ENCODE measurements around the gene DYRK1A. TPM values are rescaled to one million over a fixed set of nuclear protein-coding genes. Genes with fewer than 3 reads are reported as not detected.

Gene DYRK1A
- total RNA-seq, 1 experiment from 2014 or later, result 49.3 TPM

- Histone ChIP-seq H3K4me3 (replicated peaks in 1 of 2; ENCODE audit: low read depth in 1 of 2, low read length in 2 of 2) (no peak overlapping the region), H4K20me1 (ENCODE audit: insufficient read depth) (no peaks in the 10 kb centered on the region), H3K4me2 (ENCODE audit: low read length) (no peak overlapping the region), H3K79me2 (ENCODE audit: insufficient read depth, low read length) (no peaks in the 10 kb centered on the region), H3K4me1 (ENCODE audit: control insufficient read depth in 1 of 2, insufficient read depth in 2 of 2, low read length in 2 of 2) (peaks cover 11 to 18% of the 10 kb centered on the region in 2 experiments), H3K27me3 (ENCODE audit: insufficient read depth, low read length) (no peaks in the 10 kb centered on the region), H3K9me2 (ENCODE audit: insufficient read depth) (no peaks in the 10 kb centered on the region; the same call in 1 of the 2 replicates), H3K36me3 (ENCODE audit: control insufficient read depth in 1 of 2, insufficient read depth in 2 of 2, low read length in 2 of 2) (no peaks in the 10 kb centered on the region), H3K9ac (ENCODE audit: low read length) (no peak overlapping the region), H3K9me3 (ENCODE audit: control insufficient read depth in 1 of 2, insufficient read depth in 1 of 2, low read depth in 1 of 2, low read length in 2 of 2) (no peaks in the 10 kb centered on the region), H2AFZ (ENCODE audit: low read depth, low read length, poor library complexity, severe bottlenecking) (no peak overlapping the region), H3K27ac (ENCODE audit: low read depth, low read length) (no peak overlapping the region)
- no peak for DNase-seq (ENCODE audit: low read depth, low spot score)
- no peak for TF ChIP-seq POLR2A (IDR thresholded peaks at IDR 0.05; ENCODE audit: borderline replicate concordance, extremely low read depth, insufficient read depth, insufficient read length)
- no peak for TF ChIP-seq EZH2phosphoT487 (IDR thresholded peaks at IDR 0.05; ENCODE audit: borderline replicate concordance)
- RAD21 ChIA-PET (ENCODE audit: low non-redundant PET in 1 of 2, low total read pairs in 2 of 2, uncharacterized antibody in 2 of 2, unreplicated experiment in 2 of 2), result no interaction called here
- POLR2A ChIA-PET, result no interaction called here
- ATAC-seq, result no peak
- no TSS peak for BruUV-seq (replicated peaks)
- intact Hi-C loops (cut with micrococcal nuclease), result no loop called here
- CTCF ChIA-PET, result no interaction called here
These were observed 29.4 kb upstream of the DYRK1A start for GRCh38 chr21:37337179-37337578.

DNA sequence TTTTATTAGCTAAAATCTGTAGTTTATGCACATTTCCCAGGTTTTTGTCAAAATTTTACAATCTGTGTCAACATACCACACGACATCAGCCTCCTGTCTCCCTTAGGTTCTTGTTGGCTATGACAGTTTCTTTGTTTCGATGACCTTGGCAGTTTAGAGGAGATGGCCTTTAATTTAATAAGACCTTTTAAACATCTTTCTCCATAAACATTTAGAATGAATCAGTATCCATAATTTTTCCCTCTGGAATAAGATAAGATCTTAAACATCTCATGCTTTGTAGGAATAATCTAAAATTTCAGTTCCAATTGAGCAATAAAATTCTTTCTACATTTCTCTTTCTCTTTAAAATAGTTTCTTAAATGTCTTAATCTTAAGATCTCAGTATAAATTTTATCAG is 28.7 kb upstream of the DYRK1A start:
- ChIA-PET POLR2A (interaction anchor here (0.5 to 0.6 kb wide), 2 partner anchors 293 to 1468 kb away, joined by 3 read pairs; partner anchors contain the start of gene ETS2), RAD21 (ENCODE audit: low non-redundant PET in 1 of 2, low total read pairs in 2 of 2, uncharacterized antibody in 2 of 2, unreplicated experiment in 2 of 2) (no interaction called here), CTCF (no interaction called here)
- no peak for DNase-seq (ENCODE audit: low read depth, low spot score)
- intact Hi-C loops (cut with micrococcal nuclease), result no loop called here
- H3K9me2 ChIP-seq (ENCODE audit: insufficient read depth), result no peaks in the 10 kb centered on the region; the same call in 1 of the 2 replicates
- no TSS peak for BruUV-seq (replicated peaks)
- no peaks in the 10 kb centered on the region for H3K27me3 ChIP-seq (ENCODE audit: insufficient read depth, low read length)
- H3K9me3 ChIP-seq (ENCODE audit: control insufficient read depth in 1 of 2, insufficient read depth in 1 of 2, low read depth in 1 of 2, low read length in 2 of 2), result no peaks in the 10 kb centered on the region
- no peak overlapping the region for H3K9ac ChIP-seq (ENCODE audit: low read length)
- H3K79me2 ChIP-seq (ENCODE audit: insufficient read depth, low read length), result no peaks in the 10 kb centered on the region
- H3K27ac ChIP-seq (ENCODE audit: low read depth, low read length), result no peak overlapping the region
- peaks cover 11 to 18% of the 10 kb centered on the region in 2 experiments for H3K4me1 ChIP-seq (ENCODE audit: control insufficient read depth in 1 of 2, insufficient read depth in 2 of 2, low read length in 2 of 2)
- no peaks in the 10 kb centered on the region for H3K36me3 ChIP-seq (ENCODE audit: control insufficient read depth in 1 of 2, insufficient read depth in 2 of 2, low read length in 2 of 2)
- H4K20me1 ChIP-seq (ENCODE audit: insufficient read depth), result no peaks in the 10 kb centered on the region
- H3K4me2 ChIP-seq (ENCODE audit: low read length), result no peak overlapping the region
- peak overlapping the region; percentile 50 for H2AFZ ChIP-seq (ENCODE audit: low read depth, low read length, poor library complexity, severe bottlenecking)
- ATAC-seq, result no peak
- no peak overlapping the region for H3K4me3 ChIP-seq (replicated peaks in 1 of 2; ENCODE audit: low read depth in 1 of 2, low read length in 2 of 2)
- TF ChIP-seq EZH2 (IDR thresholded peaks at IDR 0.05) (no peak), ELF1 (IDR thresholded peaks at IDR 0.05; ENCODE audit: borderline replicate concordance, low read depth) (no peak), POLR2AphosphoS5 (IDR thresholded peaks at IDR 0.05; ENCODE audit: low read depth, low read length) (no peak), RAD21 (IDR thresholded peaks at IDR 0.05; ENCODE audit: low read depth) (no peak), ZNF274 (IDR thresholded peaks at IDR 0.05; ENCODE audit: low read depth, low read length) (no peak), REST (IDR thresholded peaks at IDR 0.05; ENCODE audit: low read depth) (no peak), EGR1 (IDR thresholded peaks at IDR 0.05; ENCODE audit: low read depth) (no peak), TCF7L2 (IDR thresholded peaks at IDR 0.05; ENCODE audit: borderline replicate concordance, extremely low read depth, insufficient read depth, insufficient read length) (no peak), CEBPB (IDR thresholded peaks at IDR 0.05; ENCODE audit: low read depth) (no peak), SRF (IDR thresholded peaks at IDR 0.05; ENCODE audit: low read depth) (no peak), ATF3 (IDR thresholded peaks at IDR 0.05) (no peak), EZH2phosphoT487 (IDR thresholded peaks at IDR 0.05; ENCODE audit: borderline replicate concordance) (no peak)
- TF ChIP-seq, protein P1, sequence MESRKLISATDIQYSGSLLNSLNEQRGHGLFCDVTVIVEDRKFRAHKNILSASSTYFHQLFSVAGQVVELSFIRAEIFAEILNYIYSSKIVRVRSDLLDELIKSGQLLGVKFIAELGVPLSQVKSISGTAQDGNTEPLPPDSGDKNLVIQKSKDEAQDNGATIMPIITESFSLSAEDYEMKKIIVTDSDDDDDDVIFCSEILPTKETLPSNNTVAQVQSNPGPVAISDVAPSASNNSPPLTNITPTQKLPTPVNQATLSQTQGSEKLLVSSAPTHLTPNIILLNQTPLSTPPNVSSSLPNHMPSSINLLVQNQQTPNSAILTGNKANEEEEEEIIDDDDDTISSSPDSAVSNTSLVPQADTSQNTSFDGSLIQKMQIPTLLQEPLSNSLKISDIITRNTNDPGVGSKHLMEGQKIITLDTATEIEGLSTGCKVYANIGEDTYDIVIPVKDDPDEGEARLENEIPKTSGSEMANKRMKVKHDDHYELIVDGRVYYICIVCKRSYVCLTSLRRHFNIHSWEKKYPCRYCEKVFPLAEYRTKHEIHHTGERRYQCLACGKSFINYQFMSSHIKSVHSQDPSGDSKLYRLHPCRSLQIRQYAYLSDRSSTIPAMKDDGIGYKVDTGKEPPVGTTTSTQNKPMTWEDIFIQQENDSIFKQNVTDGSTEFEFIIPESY (IDR thresholded peaks at IDR 0.05; ENCODE audit: extremely low read depth, insufficient replicate concordance, low read length), result no peak
